Epithelial cell of proximal tubule (primary cell): ENCODE results near the gene SEMA3G. TPM values are rescaled to one million over a fixed set of nuclear protein-coding genes. Genes with fewer than 3 reads are reported as not detected.

Experiments used
- DNase-seq: peaks from one replicate; pipeline ENCODE4 v3.0.0-alpha.2; 2011; ENCODE audit warnings: low read depth
- H3K4me3 ChIP-seq: 2 replicates; pipeline ENCODE4 v1.5.1; 2011; ENCODE audit warnings: low read depth, mild to moderate bottlenecking, low read length
- total RNA-seq: library from RNA; depleted of rRNA; stranded (reverse); fragments of >200 nt; gene quantifications from 2 replicates; pipeline ENCODE4 v1.2.3, GENCODE V29; 2015
- TF ChIP-seq, protein P1 (sequence below): conservative IDR thresholded peaks from 2 replicates; pipeline ENCODE4 v1.5.1; 2012; ENCODE audit warnings: low read depth, mild to moderate bottlenecking, low read length

The SEMA3G gene
- total RNA-seq, 1 donor from 2014 or later = 5.1 TPM

DNA sequence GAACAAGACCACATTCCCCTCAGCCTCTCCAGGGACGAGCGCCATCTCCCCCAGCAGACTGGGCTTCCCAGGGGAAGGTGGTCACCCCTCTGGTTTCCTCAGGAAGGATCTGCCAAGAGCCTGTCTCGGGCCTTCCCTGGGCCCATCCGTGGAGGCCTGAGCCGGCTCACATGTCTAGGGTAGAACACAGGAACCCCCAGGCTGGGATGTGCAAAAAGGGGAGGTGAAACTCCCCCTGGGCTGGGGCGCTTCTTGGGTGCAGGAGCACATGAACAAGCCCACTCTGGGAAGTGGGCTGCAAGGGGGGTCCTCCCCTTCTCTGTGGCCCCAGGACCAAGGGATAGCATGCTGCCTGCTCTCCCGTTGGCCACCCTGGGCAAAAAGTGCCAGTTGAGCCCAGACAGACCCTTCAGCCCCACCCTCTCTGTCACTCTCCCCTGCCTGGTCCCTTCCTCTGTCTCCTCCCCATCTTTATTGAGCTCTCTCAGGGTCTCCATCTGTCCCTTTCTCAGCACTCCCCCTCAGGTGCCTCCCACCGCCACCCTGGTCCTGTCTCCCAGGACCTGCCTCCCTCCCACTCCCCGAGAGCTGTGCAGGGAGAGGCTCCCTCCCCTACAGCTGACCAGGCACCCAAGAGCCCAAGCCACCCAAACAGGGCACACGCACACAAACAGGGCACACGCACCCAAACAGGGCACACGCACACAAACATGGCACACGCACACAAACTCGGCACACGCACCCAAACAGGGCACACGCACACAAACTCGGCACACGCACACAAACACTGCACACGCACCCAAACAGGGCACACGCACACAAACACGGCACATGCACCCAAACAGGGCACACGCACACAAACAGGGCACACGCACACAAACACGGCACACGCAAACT is 864 bp downstream of the SEMA3G start:
- TF ChIP-seq, protein P1, sequence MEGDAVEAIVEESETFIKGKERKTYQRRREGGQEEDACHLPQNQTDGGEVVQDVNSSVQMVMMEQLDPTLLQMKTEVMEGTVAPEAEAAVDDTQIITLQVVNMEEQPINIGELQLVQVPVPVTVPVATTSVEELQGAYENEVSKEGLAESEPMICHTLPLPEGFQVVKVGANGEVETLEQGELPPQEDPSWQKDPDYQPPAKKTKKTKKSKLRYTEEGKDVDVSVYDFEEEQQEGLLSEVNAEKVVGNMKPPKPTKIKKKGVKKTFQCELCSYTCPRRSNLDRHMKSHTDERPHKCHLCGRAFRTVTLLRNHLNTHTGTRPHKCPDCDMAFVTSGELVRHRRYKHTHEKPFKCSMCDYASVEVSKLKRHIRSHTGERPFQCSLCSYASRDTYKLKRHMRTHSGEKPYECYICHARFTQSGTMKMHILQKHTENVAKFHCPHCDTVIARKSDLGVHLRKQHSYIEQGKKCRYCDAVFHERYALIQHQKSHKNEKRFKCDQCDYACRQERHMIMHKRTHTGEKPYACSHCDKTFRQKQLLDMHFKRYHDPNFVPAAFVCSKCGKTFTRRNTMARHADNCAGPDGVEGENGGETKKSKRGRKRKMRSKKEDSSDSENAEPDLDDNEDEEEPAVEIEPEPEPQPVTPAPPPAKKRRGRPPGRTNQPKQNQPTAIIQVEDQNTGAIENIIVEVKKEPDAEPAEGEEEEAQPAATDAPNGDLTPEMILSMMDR = no peak
- no peak overlapping the region for H3K4me3 ChIP-seq
- no peak for DNase-seq

DNA sequence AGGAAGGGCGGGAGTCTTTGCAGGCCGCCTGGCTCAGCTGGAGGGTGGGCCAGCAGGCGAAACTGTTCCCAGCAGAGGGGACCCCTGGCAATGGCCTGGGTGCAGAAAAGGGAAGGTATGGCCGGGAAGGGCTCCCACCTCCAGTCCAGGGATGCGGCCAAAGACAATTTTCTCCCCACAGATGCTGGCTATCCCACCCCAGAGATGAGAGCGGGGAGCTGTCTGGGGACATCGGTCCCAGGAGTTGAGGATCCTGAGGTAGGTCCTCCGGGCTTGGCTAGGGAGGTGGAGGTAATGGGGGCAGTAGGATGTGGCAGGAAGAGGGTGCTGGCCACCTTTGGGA is 1.7 kb downstream of the SEMA3G start:
- TF ChIP-seq, protein P1 = no peak
- DNase-seq = no peak
- H3K4me3 ChIP-seq = no peak overlapping the region

DNA sequence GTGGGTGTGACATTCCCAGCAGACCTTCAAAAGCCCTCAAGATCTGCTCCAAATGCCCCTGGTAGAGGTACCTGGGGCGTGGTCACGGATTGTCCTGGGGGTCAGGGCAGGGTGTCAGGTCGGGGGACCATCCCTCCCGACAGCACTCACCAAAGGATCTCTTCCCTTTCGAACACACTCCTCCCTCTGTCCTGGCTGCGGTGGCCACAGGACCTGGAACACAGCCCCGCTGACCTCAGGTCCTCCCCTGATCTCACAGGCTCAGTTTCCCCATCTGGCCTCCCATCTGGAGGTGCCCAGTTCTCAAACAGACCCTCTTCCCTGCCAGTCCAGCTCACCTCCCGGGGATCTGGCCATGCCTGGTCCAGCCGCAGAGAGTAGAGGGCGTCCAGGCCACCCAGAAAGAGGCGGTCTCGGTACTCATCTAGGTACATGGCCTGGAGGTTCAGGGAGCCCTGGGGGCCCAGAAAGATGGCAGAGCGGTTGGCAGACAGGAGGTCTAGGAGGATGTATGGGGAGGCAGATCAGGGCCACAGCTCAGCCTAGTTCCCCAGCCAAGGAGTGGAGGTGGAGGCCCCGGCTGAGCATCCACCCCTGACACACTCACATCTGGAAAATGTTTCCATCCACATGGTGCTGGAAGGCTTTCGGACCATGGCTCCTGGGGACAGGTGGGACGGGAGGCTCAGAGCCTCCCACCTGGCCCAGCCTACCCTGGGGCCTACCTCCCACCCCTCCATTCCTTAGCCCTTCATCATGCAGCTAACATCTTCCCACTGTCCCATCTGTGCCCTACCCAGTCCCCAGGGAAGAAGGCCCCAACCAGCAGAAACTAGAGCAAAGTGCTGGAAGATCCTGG is 2.3 kb downstream of the SEMA3G start:
- H3K4me3 ChIP-seq = no peak overlapping the region
- TF ChIP-seq, protein P1 = no peak
- DNase-seq = no peak

DNA sequence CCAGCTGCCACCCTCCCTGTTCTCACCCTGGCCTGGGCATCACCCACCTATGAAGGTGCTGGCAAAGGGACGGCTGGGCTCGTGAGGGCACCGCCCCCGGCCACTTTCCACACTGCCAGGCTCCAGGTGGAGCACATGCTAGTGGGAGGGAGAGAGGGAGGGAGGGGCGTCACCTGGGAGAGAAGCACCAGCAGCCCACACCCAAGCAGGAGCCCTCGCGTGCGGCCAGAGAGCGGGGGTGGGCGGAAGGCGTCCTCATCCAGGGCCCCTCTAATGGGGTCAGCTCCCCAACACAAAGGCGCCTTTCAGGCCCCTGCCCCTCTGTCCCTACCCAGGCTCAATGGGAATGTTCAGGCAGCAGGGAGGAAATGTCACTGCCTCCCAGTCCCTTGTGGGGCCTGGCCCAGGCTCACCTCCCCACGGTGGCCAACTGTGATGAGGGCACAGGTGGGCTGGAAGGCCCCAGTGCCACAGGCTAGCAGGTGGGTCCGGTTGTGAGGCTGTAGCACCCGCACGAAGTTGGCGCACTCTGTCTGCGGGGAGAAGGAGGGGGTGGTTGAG is 3.1 kb downstream of the SEMA3G start:
- H3K4me3 ChIP-seq = no peak overlapping the region
- no peak for DNase-seq
- TF ChIP-seq, protein P1 = no peak

DNA sequence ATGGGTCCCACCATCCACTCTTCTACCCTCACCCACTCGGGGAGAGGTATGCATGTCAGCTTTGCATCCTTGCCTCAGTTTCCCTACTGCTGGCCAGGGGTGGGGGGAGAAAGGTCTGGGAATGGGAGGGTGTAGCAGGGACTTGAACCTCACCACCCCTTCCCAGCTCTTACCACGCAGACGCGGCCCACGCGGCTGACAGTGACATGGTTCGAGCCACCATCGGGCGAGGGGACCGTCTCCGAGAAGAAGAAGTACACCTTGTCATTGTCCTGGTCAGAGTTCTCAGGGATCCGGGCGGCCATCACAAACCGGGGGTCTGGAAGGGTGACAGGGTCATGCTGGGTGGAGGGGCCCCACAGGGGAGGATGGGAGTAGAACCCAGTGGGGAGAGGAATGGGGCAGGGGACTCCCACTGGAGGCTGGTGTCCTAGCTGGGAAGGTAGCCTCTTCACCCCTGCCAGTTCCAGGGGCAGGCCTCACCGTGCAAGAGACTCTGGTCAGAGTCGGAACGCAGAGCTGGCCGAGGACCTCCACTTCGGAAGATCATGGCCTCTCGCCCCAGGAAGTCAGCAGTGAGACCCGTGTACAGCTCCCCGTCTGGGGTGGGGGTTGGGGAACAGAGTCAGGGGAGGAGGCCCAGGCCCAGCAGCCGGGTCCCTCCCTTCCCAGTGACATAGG is 3.7 kb downstream of the SEMA3G start:
- H3K4me3 ChIP-seq = no peak overlapping the region
- DNase-seq = no peak
- TF ChIP-seq, protein P1 = no peak

DNA sequence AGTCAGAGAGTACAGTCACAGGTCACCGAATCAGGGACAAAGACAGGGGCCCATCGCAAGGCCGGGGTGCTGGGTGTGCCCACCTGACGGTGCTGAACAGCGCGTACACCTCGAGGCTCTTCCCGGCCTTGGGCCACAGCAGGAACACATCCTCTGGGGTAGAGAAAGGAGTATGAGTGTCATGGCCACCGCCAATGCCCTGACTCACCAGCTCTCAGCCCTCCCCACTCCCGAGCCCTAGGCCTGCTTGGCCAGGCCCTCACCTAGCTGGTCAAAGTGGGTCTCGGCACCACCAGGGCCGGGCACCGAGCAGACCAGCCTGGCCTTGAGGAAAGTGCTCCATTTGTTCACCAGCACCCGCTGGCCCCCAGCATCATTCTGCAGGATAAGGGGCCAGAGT is 4.2 kb downstream of the SEMA3G start:
- DNase-seq = no peak
- H3K4me3 ChIP-seq = no peak overlapping the region
- TF ChIP-seq, protein P1 = no peak
